Activated CD8-positive, alpha-beta memory T cell treated with anti-CD3 and anti-CD28 coated beads for 24 hours (primary cell): Measurements from ENCODE around the gene GRAMD4.

Source experiments
- DNase-seq: peaks from one replicate; pipeline ENCODE4 v3.0.0-alpha.2; 2020

The GRAMD4 gene

GRCh38 chr22:46676479-46676878 lies 56.3 kb downstream of the GRAMD4 start:
- DNase-seq: no peak

- DNase-seq: no peak
Observed at GRCh38 chr22:46676881-46677280, 56.7 kb downstream of the GRAMD4 start.

- no peak for DNase-seq
Observed at GRCh38 chr22:46677323-46678002, 57.3 kb downstream of the GRAMD4 start.

GRCh38 chr22:46678003-46678657 lies 57.9 kb downstream of the GRAMD4 start:
- no peak for DNase-seq

- DNase-seq: no peak
Observed at GRCh38 chr22:46678785-46679700, 58.9 kb downstream of the GRAMD4 start.

GRCh38 chr22:46679706-46680269 lies 59.6 kb downstream of the GRAMD4 start:
- DNase-seq: no peak

GRCh38 chr22:46681010-46681409 lies 60.8 kb downstream of the GRAMD4 start:
- DNase-seq: no peak

- DNase-seq: no peak
Observed at GRCh38 chr22:46682011-46682731, 62.0 kb downstream of the GRAMD4 start.

GRCh38 chr22:46684706-46685105 lies 64.5 kb downstream of the GRAMD4 start:
- DNase-seq: no peak

- no peak for DNase-seq
Observed at GRCh38 chr22:46686221-46687047, 66.2 kb downstream of the GRAMD4 start.

GRCh38 chr22:46687048-46687444 lies 66.9 kb downstream of the GRAMD4 start:
- DNase-seq: no peak

GRCh38 chr22:46687460-46687859 lies 67.3 kb downstream of the GRAMD4 start:
- DNase-seq: no peak

GRCh38 chr22:46688949-46689348 lies 68.8 kb downstream of the GRAMD4 start:
- no peak for DNase-seq

GRCh38 chr22:46690146-46690545 lies 70.0 kb downstream of the GRAMD4 start:
- DNase-seq: no peak

- DNase-seq: no peak
Observed at GRCh38 chr22:46691571-46691970, 71.4 kb downstream of the GRAMD4 start.

GRCh38 chr22:46693634-46694415 lies 73.6 kb downstream of the GRAMD4 start:
- no peak for DNase-seq

- DNase-seq: no peak
Observed at GRCh38 chr22:46694416-46695170, 74.4 kb downstream of the GRAMD4 start.

GRCh38 chr22:46695346-46696228 lies 75.4 kb downstream of the GRAMD4 start:
- DNase-seq: no peak

- no peak for DNase-seq
Observed at GRCh38 chr22:46696229-46696518, 76.0 kb downstream of the GRAMD4 start.
